PFSK-1 (cell line): ENCODE data around the gene TRHDE.

Experiments used
- POLR2AphosphoS5 ChIP-seq: IDR thresholded peaks from 2 replicates; pipeline ENCODE4 v1.6.1; 2012; ENCODE audit warnings: low read depth, mild to moderate bottlenecking, control low read depth, low read length, moderate library complexity
- REST ChIP-seq, 2 experiments: IDR thresholded peaks; 2 replicates each; pipeline versions ENCODE4 v1.6.1 to v1.8.0; 2011 to 2012; ENCODE audit warnings: low read depth in 2 of 2, low read length in 2 of 2, control low read depth in 1 of 2, inconsistent platforms in 1 of 2, mild to moderate bottlenecking in 1 of 2, moderate library complexity in 1 of 2; ENCODE audit not compliant: insufficient read depth in 1 of 2
- SIN3A ChIP-seq: IDR thresholded peaks from 2 replicates; pipeline ENCODE4 v1.6.1; 2012; ENCODE audit warnings: mild to moderate bottlenecking, low read length, moderate library complexity, borderline replicate concordance; ENCODE audit not compliant: insufficient read depth

- TF ChIP-seq SIN3A (no peak), POLR2AphosphoS5 (no peak), REST (IDR thresholded peaks at IDR 0.05; ENCODE audit: insufficient read depth in 1 of 2, low read depth in 2 of 2, low read length in 2 of 2) (no peak)
Measured at GRCh38 chr12:72642706-72643105, 370.5 kb downstream of the TRHDE start.
